ENCODE measurements around the gene SOWAHD.

SOWAHD gene

DNA sequence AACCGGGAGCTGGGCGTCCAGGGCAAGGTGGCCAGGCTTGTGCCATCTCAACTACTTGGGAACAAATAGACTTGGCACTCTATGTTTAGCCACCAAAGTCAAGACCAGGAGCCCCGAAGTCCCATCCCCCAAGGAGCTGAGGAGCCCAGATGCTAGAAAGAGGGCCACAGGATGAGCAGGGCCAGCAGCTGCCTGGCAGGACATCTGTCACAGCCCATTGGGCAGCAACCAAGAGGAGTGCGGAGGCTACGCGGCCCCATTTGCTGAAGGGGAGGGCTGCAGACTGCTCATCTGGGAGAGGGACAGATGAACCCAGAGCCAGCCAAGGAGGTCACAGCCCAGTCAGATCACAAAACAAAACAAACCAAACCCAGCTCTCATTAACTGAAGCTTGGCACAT, 22.9 kb upstream of the SOWAHD start:
- TF ChIP-seq SIN3A (IDR thresholded peaks at IDR 0.05; ENCODE audit: borderline replicate concordance, insufficient read depth, low read length): no peak
- TF ChIP-seq, protein P1, sequence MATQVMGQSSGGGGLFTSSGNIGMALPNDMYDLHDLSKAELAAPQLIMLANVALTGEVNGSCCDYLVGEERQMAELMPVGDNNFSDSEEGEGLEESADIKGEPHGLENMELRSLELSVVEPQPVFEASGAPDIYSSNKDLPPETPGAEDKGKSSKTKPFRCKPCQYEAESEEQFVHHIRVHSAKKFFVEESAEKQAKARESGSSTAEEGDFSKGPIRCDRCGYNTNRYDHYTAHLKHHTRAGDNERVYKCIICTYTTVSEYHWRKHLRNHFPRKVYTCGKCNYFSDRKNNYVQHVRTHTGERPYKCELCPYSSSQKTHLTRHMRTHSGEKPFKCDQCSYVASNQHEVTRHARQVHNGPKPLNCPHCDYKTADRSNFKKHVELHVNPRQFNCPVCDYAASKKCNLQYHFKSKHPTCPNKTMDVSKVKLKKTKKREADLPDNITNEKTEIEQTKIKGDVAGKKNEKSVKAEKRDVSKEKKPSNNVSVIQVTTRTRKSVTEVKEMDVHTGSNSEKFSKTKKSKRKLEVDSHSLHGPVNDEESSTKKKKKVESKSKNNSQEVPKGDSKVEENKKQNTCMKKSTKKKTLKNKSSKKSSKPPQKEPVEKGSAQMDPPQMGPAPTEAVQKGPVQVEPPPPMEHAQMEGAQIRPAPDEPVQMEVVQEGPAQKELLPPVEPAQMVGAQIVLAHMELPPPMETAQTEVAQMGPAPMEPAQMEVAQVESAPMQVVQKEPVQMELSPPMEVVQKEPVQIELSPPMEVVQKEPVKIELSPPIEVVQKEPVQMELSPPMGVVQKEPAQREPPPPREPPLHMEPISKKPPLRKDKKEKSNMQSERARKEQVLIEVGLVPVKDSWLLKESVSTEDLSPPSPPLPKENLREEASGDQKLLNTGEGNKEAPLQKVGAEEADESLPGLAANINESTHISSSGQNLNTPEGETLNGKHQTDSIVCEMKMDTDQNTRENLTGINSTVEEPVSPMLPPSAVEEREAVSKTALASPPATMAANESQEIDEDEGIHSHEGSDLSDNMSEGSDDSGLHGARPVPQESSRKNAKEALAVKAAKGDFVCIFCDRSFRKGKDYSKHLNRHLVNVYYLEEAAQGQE (IDR thresholded peaks at IDR 0.05; ENCODE audit: insufficient read depth in 1 of 2, low read depth in 2 of 2, low read length in 2 of 2): no peak
- TF ChIP-seq TAF1 (IDR thresholded peaks at IDR 0.05; ENCODE audit: borderline replicate concordance, insufficient read depth, low read length): no peak
- TF ChIP-seq FOXP2 (optimal IDR thresholded peaks at IDR 0.05; ENCODE audit: borderline replicate concordance, extremely low read depth, extremely low read length, insufficient read depth): no peak
- TF ChIP-seq POLR2AphosphoS5 (IDR thresholded peaks at IDR 0.05; ENCODE audit: low read depth, low read length): no peak

DNA sequence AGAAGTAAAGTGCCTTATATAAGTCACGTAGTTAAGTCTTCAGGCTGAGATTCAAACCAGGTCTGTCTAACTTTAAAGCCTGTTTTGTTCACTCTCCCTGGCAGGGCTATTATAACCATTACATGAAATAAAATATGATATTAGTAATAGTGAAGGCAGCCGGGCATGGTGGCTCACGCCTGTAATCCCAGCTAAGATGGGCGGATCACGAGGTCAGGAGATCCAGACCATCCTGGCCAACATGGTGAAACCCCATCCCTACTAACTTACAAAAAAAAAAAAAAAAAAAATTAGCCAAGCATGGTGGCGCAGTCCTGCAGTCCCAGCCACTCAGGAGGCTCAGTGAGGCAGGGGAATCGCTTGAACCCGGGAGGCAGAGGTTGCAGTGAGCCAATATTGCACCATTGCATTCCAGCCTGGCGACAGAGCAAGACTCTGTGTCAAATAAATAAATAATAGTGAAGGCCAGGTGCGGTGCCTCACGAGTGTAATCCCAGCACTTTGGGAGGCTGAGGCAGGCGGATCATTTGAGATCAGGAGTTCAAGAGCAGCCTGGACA, 22.1 kb upstream of the SOWAHD start:
- TF ChIP-seq POLR2AphosphoS5 (IDR thresholded peaks at IDR 0.05; ENCODE audit: low read depth, low read length) (no peak), FOXP2 (optimal IDR thresholded peaks at IDR 0.05; ENCODE audit: borderline replicate concordance, extremely low read depth, extremely low read length, insufficient read depth) (no peak), TAF1 (IDR thresholded peaks at IDR 0.05; ENCODE audit: borderline replicate concordance, insufficient read depth, low read length) (no peak), SIN3A (IDR thresholded peaks at IDR 0.05; ENCODE audit: borderline replicate concordance, insufficient read depth, low read length) (no peak)
- TF ChIP-seq, protein P1 (IDR thresholded peaks at IDR 0.05; ENCODE audit: insufficient read depth in 1 of 2, low read depth in 2 of 2, low read length in 2 of 2): no peak

DNA sequence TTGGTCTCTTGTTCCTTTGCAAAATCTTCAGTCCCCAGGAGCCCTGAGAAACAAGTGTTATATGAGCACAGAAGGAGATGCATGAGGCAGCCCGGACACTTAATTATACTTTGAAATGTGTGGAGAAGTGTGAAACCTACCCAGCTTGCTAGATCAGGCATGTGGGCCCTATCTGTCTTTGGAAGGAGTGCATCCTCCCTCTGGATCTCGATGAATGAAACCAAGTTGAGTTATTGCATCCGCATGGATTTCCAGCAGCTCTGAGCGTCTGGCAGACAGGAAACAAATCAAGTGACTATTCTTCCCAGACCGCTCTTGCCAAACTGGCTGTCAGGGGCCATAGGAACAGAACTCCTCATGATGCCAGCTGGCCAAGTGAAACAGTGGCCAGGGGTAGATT, 19.6 kb upstream of the SOWAHD start:
- TF ChIP-seq TAF1 (IDR thresholded peaks at IDR 0.05; ENCODE audit: borderline replicate concordance, insufficient read depth, low read length) (no peak), POLR2AphosphoS5 (IDR thresholded peaks at IDR 0.05; ENCODE audit: low read depth, low read length) (no peak), FOXP2 (optimal IDR thresholded peaks at IDR 0.05; ENCODE audit: borderline replicate concordance, extremely low read depth, extremely low read length, insufficient read depth) (no peak), SIN3A (IDR thresholded peaks at IDR 0.05; ENCODE audit: borderline replicate concordance, insufficient read depth, low read length) (no peak)
- TF ChIP-seq, protein P1 (IDR thresholded peaks at IDR 0.05; ENCODE audit: insufficient read depth in 1 of 2, low read depth in 2 of 2, low read length in 2 of 2): no peak

DNA sequence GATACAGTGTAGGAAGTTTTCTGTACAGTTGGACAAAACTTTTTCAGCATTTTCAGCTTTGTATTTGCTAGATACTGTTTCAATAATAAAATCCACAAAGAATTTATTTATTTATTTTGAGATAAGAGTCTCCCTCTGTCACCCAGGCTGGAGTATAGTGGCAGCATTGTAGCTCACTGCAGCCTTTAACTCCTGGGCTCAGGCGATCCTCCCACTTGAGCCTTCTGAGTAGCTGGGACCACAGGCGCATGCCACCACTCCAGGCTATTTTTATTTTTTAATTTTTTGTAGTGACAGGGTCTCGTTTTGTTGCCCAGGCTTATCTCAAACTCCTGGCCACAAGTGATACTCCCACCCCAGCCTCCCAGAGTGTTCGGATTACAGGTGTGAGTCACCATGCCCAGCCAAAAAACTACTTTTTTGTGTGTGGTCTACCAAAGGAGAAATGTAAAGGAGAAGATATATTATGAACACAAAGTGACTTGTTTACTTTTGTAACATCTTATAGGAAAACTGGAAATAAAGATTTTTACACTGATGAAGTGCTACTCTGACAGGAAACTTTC, 13.0 kb upstream of the SOWAHD start:
- no peak for TF ChIP-seq FOXP2 (optimal IDR thresholded peaks at IDR 0.05; ENCODE audit: borderline replicate concordance, extremely low read depth, extremely low read length, insufficient read depth)
- TF ChIP-seq, protein P1 (IDR thresholded peaks at IDR 0.05; ENCODE audit: insufficient read depth in 1 of 2, low read depth in 2 of 2, low read length in 2 of 2): no peak
- no peak for TF ChIP-seq TAF1 (IDR thresholded peaks at IDR 0.05; ENCODE audit: borderline replicate concordance, insufficient read depth, low read length)
- no peak for TF ChIP-seq SIN3A (IDR thresholded peaks at IDR 0.05; ENCODE audit: borderline replicate concordance, insufficient read depth, low read length)

Data from PFSK-1 (cell line).